Measurements from ENCODE around the gene MILR1.
"Not testable (repeated sequence)": the region's sequence is repeated elsewhere in the genome, so short reads cannot be mapped to it uniquely, and the experiment has no call there.

Gene MILR1

GRCh38 chr17:64437944-64438525, 10.9 kb upstream of the MILR1 start:
- H3K27ac ChIP-seq (ENCODE audit: low read depth, low read length) = no peak overlapping the region
- H3K27me3 ChIP-seq (ENCODE audit: control insufficient read depth in 1 of 2, insufficient read depth in 2 of 2, low read length in 2 of 2) = no peaks in the 10 kb centered on the region
- no peak overlapping the region for H3K4me3 ChIP-seq (ENCODE audit: low read depth in 1 of 2, low read length in 2 of 2)
- H3K9ac ChIP-seq (ENCODE audit: low read length) = no peak overlapping the region
- no peaks in the 10 kb centered on the region for H3K4me1 ChIP-seq (ENCODE audit: insufficient read depth, low read length)
- no peaks in the 10 kb centered on the region for H3K9me3 ChIP-seq (ENCODE audit: low read length)
- no peaks in the 10 kb centered on the region for H3K36me3 ChIP-seq (ENCODE audit: insufficient read depth, low read length)

- not testable (repeated sequence) for H3K27ac ChIP-seq (ENCODE audit: low read depth, low read length); H3K4me3 ChIP-seq (ENCODE audit: low read depth in 1 of 2, low read length in 2 of 2); H3K4me1 ChIP-seq (ENCODE audit: insufficient read depth, low read length); H3K36me3 ChIP-seq (ENCODE audit: insufficient read depth, low read length); H3K27me3 ChIP-seq (ENCODE audit: control insufficient read depth in 1 of 2, insufficient read depth in 2 of 2, low read length in 2 of 2); H3K9me3 ChIP-seq (ENCODE audit: low read length); H3K9ac ChIP-seq (ENCODE audit: low read length)
These were observed 9.4 kb upstream of the MILR1 start for GRCh38 chr17:64439521-64439920.

GRCh38 chr17:64439956-64440355, 9.0 kb upstream of the MILR1 start:
- no peak overlapping the region for H3K27ac ChIP-seq (ENCODE audit: low read depth, low read length)
- no peaks in the 10 kb centered on the region for H3K36me3 ChIP-seq (ENCODE audit: insufficient read depth, low read length)
- H3K9me3 ChIP-seq (ENCODE audit: low read length) = no peaks in the 10 kb centered on the region
- H3K9ac ChIP-seq (ENCODE audit: low read length) = no peak overlapping the region
- no peaks in the 10 kb centered on the region for H3K27me3 ChIP-seq (ENCODE audit: control insufficient read depth in 1 of 2, insufficient read depth in 2 of 2, low read length in 2 of 2)
- no peak overlapping the region for H3K4me3 ChIP-seq (ENCODE audit: low read depth in 1 of 2, low read length in 2 of 2)
- H3K4me1 ChIP-seq (ENCODE audit: insufficient read depth, low read length) = no peaks in the 10 kb centered on the region

- Histone ChIP-seq H3K4me1 (ENCODE audit: insufficient read depth, low read length) (no peaks in the 10 kb centered on the region), H3K27me3 (ENCODE audit: control insufficient read depth in 1 of 2, insufficient read depth in 2 of 2, low read length in 2 of 2) (no peaks in the 10 kb centered on the region), H3K9ac (ENCODE audit: low read length) (no peak overlapping the region), H3K36me3 (ENCODE audit: insufficient read depth, low read length) (no peaks in the 10 kb centered on the region), H3K27ac (ENCODE audit: low read depth, low read length) (no peak overlapping the region), H3K9me3 (ENCODE audit: low read length) (no peaks in the 10 kb centered on the region), H3K4me3 (ENCODE audit: low read depth in 1 of 2, low read length in 2 of 2) (no peak overlapping the region)
These were observed 7.0 kb upstream of the MILR1 start for GRCh38 chr17:64441772-64442540.

- no peaks in the 10 kb centered on the region for H3K27me3 ChIP-seq (ENCODE audit: control insufficient read depth in 1 of 2, insufficient read depth in 2 of 2, low read length in 2 of 2)
- H3K36me3 ChIP-seq (ENCODE audit: insufficient read depth, low read length) = no peaks in the 10 kb centered on the region
- no peak overlapping the region for H3K9ac ChIP-seq (ENCODE audit: low read length)
- H3K4me1 ChIP-seq (ENCODE audit: insufficient read depth, low read length) = no peaks in the 10 kb centered on the region
- H3K4me3 ChIP-seq (ENCODE audit: low read depth in 1 of 2, low read length in 2 of 2) = no peak overlapping the region
- H3K27ac ChIP-seq (ENCODE audit: low read depth, low read length) = no peak overlapping the region
- no peaks in the 10 kb centered on the region for H3K9me3 ChIP-seq (ENCODE audit: low read length)
These were observed 6.4 kb upstream of the MILR1 start for GRCh38 chr17:64442541-64442971.

- Histone ChIP-seq H3K27ac (ENCODE audit: low read depth, low read length) (no peak overlapping the region), H3K4me3 (ENCODE audit: low read depth in 1 of 2, low read length in 2 of 2) (no peak overlapping the region), H3K36me3 (ENCODE audit: insufficient read depth, low read length) (no peaks in the 10 kb centered on the region), H3K9me3 (ENCODE audit: low read length) (no peaks in the 10 kb centered on the region), H3K27me3 (ENCODE audit: control insufficient read depth in 1 of 2, insufficient read depth in 2 of 2, low read length in 2 of 2) (no peaks in the 10 kb centered on the region), H3K4me1 (ENCODE audit: insufficient read depth, low read length) (no peaks in the 10 kb centered on the region), H3K9ac (ENCODE audit: low read length) (no peak overlapping the region)
These were observed 5.7 kb upstream of the MILR1 start for GRCh38 chr17:64443086-64443760.

GRCh38 chr17:64447526-64447925, 1.4 kb upstream of the MILR1 start:
- H3K9ac ChIP-seq (ENCODE audit: low read length) = no peak overlapping the region
- H3K4me1 ChIP-seq (ENCODE audit: insufficient read depth, low read length) = no peaks in the 10 kb centered on the region
- H3K9me3 ChIP-seq (ENCODE audit: low read length) = no peaks in the 10 kb centered on the region
- H3K27me3 ChIP-seq (ENCODE audit: control insufficient read depth in 1 of 2, insufficient read depth in 2 of 2, low read length in 2 of 2) = no peaks in the 10 kb centered on the region
- H3K27ac ChIP-seq (ENCODE audit: low read depth, low read length) = no peak overlapping the region
- no peak overlapping the region for H3K4me3 ChIP-seq (ENCODE audit: low read depth in 1 of 2, low read length in 2 of 2)
- no peaks in the 10 kb centered on the region for H3K36me3 ChIP-seq (ENCODE audit: insufficient read depth, low read length)

- no peak overlapping the region for H3K4me3 ChIP-seq (ENCODE audit: low read depth in 1 of 2, low read length in 2 of 2)
- H3K4me1 ChIP-seq (ENCODE audit: insufficient read depth, low read length) = no peaks in the 10 kb centered on the region
- no peaks in the 10 kb centered on the region for H3K9me3 ChIP-seq (ENCODE audit: low read length)
- no peak overlapping the region for H3K9ac ChIP-seq (ENCODE audit: low read length)
- no peaks in the 10 kb centered on the region for H3K36me3 ChIP-seq (ENCODE audit: insufficient read depth, low read length)
- H3K27me3 ChIP-seq (ENCODE audit: control insufficient read depth in 1 of 2, insufficient read depth in 2 of 2, low read length in 2 of 2) = no peaks in the 10 kb centered on the region
- H3K27ac ChIP-seq (ENCODE audit: low read depth, low read length) = no peak overlapping the region
These were observed 630 bp downstream of the MILR1 start for GRCh38 chr17:64449545-64449944.

GRCh38 chr17:64455993-64456885, 7.3 kb downstream of the MILR1 start:
- H3K27ac ChIP-seq (ENCODE audit: low read depth, low read length) = no peak overlapping the region
- H3K27me3 ChIP-seq (ENCODE audit: control insufficient read depth in 1 of 2, insufficient read depth in 2 of 2, low read length in 2 of 2) = no peaks in the 10 kb centered on the region
- no peaks in the 10 kb centered on the region for H3K36me3 ChIP-seq (ENCODE audit: insufficient read depth, low read length)

GRCh38 chr17:64457156-64457555, 8.2 kb downstream of the MILR1 start:
- Histone ChIP-seq H3K9ac (ENCODE audit: low read length) (no peak overlapping the region), H3K27ac (ENCODE audit: low read depth, low read length) (no peak overlapping the region), H3K36me3 (ENCODE audit: insufficient read depth, low read length) (no peaks in the 10 kb centered on the region), H3K27me3 (ENCODE audit: control insufficient read depth in 1 of 2, insufficient read depth in 2 of 2, low read length in 2 of 2) (no peaks in the 10 kb centered on the region), H3K9me3 (ENCODE audit: low read length) (no peaks in the 10 kb centered on the region), H3K4me1 (ENCODE audit: insufficient read depth, low read length) (no peaks in the 10 kb centered on the region), H3K4me3 (ENCODE audit: low read depth in 1 of 2, low read length in 2 of 2) (no peak overlapping the region)

More at GRCh38 chr17:64455993-64456885, 7.3 kb downstream of the MILR1 start:
- Histone ChIP-seq H3K9me3 (ENCODE audit: low read length) (no peaks in the 10 kb centered on the region), H3K4me1 (ENCODE audit: insufficient read depth, low read length) (no peaks in the 10 kb centered on the region), H3K4me3 (ENCODE audit: low read depth in 1 of 2, low read length in 2 of 2) (no peak overlapping the region), H3K9ac (ENCODE audit: low read length) (no peak overlapping the region)

GRCh38 chr17:64458756-64459155, 9.8 kb downstream of the MILR1 start:
- H3K4me1 ChIP-seq (ENCODE audit: insufficient read depth, low read length) = no peaks in the 10 kb centered on the region
- H3K27ac ChIP-seq (ENCODE audit: low read depth, low read length) = no peak overlapping the region
- H3K9ac ChIP-seq (ENCODE audit: low read length) = no peak overlapping the region
- no peaks in the 10 kb centered on the region for H3K36me3 ChIP-seq (ENCODE audit: insufficient read depth, low read length)
- H3K4me3 ChIP-seq (ENCODE audit: low read depth in 1 of 2, low read length in 2 of 2) = no peak overlapping the region
- H3K27me3 ChIP-seq (ENCODE audit: control insufficient read depth in 1 of 2, insufficient read depth in 2 of 2, low read length in 2 of 2) = no peaks in the 10 kb centered on the region
- no peaks in the 10 kb centered on the region for H3K9me3 ChIP-seq (ENCODE audit: low read length)
